HG03064 (cell line): ENCODE measurements around the gene ZFAND6.
"Not testable (repeated sequence)": the region's sequence is repeated elsewhere in the genome, so short reads cannot be mapped to it uniquely, and the experiment has no call there.

Experiments
- ATAC-seq: cut with Tn5 transposase; IDR thresholded peaks from one replicate; pipeline ENCODE4 v1.9.1; 2021; ENCODE audit warnings: low read depth; ENCODE audit not compliant: unreplicated experiment

ZFAND6 gene

DNA sequence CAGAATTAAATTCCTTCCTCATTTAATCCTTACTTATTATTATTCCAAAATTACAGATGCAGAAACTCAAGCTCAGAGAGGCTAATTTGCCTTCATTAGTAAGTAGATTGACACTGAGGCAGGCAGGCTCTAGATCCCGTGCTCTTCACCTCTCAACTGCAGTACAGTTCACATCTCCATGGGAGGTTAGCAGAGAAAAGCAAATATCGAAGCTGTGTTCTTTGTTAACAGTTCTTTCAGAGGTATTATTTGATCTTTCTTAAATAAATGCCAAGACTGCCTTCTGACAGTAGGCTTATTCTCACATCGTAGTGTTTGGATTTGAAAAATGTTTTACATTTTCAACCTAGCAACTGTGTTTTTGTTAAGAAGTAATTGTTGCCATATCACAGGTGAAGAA is 77.4 kb downstream of the ZFAND6 start:
- no peak for ATAC-seq

DNA sequence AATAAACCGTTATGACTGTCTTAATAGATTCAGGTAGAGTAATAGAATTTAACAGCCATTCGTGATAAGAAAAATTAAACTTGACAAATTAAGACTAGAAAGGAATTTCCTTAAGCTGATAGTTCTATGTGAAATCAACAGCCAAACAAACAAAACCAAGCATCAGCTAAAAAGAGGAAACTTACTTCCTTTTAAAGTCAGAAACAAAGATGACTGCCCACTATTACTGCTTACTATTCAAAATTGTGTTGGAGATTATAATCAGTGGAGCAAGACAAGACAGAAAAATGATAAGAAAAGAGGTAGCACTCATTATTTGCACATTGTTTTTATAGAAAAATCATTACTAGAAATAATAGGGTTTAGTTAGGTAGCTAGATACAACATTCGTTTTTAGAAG is 79.5 kb downstream of the ZFAND6 start:
- ATAC-seq = no peak

DNA sequence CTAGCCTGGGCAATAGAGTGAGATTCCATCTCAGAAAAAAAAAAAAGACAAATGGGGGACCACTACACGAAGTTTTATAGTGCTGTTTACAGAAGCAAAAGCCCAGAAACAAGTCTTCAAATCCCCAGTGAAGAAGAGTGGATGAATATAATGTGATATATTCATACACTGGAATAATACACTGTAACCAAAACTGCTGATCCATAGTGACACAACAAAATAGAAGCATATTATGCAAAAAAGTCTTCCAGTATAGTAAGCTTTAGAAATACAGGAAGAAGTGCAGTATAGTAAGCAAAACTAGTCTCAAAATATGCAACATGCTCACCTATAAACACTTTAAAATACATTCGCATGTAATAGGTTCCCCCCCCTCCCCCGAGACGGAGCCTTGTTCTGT is 81.4 kb downstream of the ZFAND6 start:
- ATAC-seq = no peak

DNA sequence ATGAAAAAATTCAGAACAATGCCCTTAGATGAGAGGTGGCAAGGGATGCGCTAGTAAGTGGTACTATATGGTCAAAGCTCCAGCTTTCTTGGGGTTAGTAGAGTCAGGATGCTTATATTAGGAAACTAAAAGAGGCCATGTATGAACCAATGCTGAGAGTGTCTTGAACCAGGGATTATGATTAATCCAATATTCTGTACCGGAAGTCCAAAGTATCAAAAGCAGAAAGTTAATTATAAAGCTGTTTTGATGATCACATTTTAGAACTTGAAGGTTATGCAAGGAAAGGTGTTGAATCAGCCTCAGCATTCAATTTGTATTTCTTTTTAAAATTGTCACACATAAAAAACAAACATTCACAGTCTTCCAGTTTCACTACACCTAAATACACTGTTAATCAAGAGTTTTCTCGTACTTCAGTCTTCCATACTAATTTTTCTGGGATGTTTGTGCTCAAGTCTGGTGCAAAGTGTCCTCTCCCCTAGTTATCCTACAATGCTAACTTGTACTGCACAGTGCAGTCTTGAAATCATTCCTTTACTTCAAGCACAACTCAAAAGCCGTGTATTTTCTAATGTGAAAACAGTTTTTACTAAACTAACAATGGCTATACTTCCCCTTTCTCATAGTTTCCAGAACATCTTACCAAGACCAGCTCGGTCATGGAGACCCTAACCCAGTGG is 82.6 kb downstream of the ZFAND6 start:
- ATAC-seq = no peak

DNA sequence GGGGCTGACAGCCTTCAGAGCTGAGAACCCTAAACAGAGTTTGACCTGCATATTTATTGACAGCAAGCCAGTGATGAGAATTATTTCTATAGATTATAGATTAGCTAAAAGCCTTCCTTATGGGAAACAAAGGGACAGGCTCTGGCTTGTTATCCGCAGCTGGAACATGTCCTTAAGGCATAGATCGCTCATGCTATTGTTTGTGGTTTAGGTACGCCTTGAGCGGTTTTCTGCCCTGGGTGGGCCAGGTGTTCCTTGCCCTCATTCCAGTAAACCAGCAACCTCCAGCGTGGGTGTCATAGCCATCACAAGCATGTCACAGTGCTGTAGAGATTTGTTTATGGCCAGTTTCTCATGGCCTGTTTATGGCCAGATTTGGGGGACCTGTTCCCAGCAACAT is 83.2 kb downstream of the ZFAND6 start:
- ATAC-seq = no peak

DNA sequence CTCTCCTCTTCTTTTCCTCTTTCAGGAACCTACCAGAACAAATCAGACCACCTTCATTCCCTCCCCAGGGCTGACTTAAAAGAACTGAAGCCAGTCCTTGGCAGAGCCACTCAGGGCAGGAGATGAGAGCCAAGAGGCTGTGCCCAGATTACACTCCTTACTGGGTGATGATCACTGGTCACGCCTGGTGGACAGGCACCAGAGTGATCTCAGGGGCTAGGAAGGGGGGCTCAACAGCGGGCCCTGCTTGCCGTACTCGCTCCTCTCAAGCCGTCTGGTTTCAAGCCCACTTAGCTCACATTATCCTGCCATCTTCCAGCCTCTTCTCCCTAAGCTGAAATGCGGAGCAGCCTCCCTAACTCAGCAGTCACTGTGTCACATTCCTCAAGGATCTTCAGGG is 91.7 kb downstream of the ZFAND6 start:
- ATAC-seq = no peak

DNA sequence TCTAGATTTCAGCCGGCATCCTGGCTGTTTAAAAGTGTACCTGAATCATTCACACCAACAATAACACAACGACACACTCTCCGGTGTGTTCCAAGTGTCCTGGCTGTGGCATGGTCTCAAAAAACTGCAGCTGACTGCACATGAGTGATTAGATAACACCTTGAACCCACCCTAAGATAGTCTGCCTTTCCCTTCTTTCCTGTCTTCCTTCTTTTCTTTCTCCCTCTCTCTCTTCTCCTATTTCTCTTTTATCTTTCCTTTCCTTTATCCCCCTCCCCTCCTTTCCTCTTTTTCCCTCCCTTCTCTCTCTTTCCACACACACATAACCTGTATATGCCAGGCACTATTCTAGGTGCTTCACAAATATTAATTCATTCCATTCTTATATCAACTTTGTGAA is 92.1 kb downstream of the ZFAND6 start:
- no peak for ATAC-seq

DNA sequence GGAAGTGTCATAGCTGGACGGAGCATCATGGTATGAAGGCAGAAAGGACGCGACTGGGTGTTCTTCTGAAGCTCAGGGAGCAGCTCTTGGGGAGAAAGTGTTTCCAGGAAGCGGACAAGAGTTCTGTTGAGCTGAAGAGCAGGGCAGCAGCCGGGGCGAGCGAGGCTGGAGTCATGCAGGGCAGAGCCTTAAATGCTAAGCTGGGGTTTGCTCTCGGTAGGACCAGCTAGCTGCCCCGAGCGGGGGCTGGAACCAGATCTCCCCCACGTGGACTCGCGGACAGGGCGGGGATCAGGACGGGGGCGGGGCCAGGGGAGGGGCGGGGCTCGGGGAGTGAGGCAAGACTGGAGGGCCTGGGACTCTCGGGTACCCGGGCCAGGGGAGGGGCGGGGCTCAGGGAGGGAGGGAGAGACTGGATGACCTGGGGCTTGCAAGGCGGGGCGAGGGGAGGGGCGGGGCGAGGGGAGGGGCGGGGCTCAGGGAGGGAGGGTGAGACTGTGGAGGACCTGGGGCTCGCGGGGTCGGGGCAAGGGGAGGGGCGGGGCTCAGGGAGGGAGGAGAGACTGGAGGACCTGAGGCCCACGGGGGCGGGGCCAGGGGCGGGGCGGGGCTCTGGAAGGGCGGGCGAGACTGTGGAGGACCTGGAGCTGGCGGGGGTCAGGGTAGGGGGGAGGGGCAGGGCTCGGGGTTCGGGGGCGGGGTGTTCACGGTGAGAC is 92.9 kb downstream of the ZFAND6 start:
- no peak for ATAC-seq

DNA sequence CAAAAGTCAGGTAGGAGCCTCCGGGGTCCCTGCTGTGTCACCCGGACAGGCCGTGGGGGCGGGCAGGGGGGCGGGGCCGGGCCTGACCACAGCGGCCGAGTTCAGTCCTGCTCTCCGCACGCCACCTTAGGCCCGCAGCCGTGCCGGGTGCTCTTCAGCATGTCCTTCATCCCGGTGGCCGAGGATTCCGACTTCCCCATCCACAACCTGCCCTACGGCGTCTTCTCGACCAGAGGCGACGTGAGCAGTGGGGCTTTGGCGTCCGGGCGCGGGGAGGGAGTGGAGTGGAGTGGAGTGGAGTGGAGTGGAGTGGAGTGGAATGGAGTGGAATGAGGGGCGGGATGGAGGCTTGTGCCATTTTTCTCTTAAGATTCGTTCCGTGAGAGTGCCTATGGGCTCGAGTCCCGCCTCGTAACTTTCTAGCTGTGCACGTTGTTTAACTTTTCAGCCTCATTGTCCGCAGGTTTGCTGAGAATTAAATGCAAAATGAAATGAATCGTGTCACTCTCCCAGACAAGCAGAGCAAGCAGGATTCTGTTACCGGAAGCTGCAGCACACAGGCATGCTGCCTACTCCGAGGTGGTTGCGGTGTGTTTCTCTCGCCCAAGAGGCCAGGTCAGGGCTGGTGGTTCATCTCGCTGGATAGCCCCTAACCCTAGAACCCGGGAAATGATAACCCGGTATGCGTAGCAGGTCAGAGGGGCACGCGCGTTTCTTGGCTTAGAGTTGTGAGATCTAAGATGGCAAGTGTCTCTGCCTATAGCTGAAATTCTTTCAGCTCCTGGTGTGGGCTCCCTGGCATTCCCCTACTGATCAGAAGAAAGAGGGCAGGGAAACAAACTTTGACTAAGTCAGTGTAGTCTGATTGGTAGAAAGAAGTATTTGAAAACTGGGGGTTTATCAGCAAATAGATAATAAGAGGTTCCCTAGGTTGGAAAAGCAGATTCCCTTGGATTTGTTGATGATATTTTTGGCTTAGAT is 93.7 kb downstream of the ZFAND6 start, which contains the start of gene FAH:
FAH (plus strand) TSS at position 104 of the 981 bp plus-strand sequence; CDS start at position 160, 56 bp downstream.
- no peak for ATAC-seq

DNA sequence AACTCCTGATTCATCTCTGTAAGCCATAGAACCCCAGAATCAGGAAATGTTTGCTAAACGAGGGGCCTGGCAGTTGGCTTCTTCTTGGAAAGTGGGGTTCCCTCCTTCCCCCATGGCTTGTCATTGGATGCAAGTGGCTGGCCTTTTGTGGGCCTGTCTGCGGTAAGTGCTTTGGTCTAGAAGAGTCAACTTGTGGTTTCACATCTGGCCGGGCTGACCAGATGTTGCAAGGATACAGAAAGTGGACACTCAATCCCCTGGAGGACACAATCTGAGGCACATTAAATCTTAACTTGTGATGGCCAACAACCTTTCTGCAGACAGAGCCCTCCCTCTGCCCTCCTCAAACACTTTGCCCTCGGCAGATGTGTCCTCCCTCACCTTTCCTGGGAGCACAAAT is 94.4 kb downstream of the ZFAND6 start:
- ATAC-seq = no peak

DNA sequence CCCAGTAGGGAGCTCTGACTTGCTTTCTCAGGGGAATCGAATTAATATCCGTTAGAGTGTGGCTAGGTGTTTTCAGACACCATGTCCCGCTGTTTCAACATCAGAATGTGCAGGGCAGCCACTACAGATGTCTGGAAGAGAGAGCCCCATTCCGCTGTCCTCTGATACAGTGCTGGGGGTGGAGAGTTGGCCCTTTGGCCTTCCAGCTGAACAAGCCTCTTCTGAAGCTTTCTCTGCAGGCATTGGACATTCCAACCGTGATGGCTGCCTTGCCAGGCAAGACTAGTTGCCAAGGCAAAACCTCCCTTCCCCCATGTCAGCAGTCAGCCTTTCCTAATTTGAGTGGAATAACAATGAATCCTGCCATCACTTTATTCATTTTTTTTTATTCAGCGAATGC is 94.9 kb downstream of the ZFAND6 start:
- no peak for ATAC-seq

DNA sequence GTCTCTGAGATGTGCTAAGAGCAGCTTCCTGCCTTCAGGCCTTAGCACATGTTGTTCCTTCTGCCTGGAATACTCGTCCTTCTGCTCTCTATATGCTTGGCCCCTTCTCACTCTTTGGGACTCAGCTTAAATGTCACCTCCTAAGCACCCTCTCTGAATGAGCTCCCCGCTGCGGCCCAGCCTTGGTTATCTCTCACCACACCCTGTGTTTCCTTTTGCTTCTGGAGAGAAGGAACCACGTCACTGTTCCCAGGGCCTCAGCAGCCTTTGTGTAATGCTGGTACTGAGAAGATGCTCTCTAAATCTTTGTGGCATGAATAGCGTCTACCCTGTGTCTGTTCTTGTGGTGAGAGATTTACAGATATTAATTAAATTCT is 95.5 kb downstream of the ZFAND6 start:
- no peak for ATAC-seq

DNA sequence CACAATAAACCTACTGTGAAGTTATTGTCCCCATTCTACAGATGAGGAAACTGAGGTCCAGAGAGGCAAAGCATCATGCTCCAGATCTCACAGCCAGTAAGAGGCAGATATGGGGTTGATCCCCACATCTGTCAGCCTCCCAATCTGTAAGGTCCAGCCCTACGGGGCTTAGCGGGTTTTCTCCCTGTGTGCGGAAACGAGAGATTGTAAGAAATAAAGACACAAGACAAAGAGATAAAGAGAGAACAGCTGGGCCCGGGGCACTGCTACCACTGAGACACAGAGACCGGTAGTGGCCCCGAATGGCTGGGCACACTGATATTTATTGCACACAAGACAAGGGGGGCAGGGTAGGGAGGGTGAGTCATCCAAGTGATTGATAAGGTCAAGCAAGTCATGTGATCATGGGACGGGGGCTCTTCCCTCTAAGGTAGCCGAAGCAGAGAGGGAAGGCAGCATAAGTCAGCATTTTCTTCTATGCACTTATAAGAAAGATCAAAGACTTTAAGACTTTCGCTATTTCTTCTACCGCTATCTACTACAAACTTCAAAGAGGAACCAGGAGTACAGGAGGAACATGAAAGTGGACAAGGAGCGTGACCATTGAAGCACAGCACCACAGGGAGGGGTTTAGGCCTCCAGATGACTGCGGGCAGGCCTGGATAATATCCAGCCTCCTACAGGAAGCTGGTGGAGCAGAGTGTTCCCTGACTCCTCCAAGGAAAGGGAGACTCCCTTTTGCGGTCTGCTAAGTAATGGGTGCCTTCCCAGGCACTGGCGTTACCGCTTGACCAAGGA is 96.1 kb downstream of the ZFAND6 start:
- not testable (repeated sequence) for ATAC-seq

DNA sequence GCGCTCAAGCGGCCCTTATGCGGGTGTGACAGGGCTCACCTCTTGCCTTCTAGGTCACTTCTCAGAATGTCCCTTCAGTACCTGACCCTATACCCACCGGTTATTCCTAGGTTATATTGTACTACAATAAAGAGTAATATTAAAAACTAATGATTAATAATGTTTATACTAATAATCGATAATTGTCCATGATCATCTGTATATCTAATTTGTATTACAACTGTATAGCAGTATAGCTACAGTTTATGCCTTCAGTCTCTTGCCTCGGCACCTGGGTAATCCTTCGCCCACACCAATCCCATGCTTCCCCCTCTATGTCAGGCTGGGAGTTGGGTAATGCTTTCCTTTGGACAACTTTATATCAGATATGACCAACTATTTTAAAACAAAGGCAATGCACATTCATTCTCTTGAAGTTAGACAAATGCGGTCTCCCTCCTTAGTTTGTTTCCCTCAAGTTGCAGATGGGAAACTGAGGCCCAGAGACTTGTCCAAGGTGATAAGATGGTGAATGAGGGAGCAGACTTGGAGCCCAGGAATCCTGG is 96.8 kb downstream of the ZFAND6 start:
- no peak for ATAC-seq

DNA sequence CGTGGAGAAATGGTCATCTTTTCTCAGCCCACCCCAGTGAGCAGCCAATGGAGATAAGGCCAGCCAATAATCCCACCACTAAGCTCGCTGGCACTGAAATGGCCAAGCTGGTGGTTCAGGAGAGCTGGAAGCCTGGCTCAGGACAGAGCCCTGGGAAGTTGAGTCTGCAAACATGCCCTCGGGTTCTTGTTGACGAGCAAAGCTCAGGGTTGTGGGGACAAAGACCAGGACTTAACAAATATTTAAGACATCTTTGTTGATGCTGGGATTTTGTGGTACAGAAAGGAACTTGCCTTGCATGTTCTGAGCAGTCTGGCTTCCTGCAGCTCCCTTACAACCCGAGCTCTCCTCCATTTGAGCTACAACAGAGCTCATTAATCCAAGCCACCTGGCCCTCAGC is 97.7 kb downstream of the ZFAND6 start:
- ATAC-seq = no peak

DNA sequence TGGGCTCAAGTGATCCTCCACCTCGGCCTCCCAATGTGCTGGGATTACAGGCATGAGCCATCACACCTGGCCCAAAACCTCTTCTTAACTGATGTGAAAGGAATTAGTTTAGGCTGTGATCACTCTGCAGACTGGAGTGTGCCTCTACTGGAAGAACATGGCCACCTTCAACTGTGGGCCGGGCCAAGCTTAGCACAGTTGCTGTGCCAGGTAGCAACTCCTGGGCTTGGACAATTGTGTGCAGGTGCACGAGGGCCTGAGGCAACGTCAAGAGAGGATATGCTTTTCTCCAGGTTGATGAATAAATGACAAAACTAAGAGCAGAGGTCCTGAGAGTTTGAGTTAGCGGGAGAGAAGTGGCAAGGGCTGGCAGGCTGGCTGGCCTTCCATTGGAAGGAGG is 99.8 kb downstream of the ZFAND6 start:
- no peak for ATAC-seq

DNA sequence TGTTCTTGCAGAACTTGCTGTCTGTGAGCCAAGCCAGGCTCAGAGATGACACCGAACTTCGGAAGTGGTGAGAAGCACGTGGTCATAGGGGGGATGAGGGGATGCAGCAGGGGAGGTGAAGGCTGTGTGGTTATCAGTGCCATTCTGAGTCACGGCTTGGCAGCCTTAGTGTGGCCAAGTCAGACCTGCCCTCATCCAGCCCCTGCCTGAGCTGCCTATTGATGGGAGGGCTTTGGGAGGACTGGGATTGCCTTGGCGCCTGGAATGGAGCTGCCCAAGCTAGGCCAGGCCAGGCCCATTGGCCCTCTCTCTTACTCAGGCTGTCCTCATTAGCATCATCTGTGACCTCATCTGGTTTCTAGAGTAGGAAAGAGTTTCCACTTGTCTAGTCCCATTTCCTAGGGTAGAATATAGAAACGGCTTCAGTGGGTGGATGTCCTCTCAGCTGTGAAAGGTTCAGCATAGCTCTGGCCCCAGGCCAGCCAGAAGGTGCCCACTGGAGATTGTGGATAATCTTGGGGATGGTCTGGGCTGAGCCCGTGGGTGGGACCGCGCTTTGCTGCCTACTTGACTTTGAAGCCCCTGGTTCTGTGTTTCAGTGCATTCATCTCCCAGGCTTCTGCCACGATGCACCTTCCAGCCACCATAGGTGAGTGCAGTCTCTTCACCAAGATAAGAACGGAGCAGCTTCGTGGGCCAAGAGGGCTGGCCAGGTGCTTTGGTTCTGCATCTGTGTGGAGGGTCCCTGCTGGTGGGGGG is 100.5 kb downstream of the ZFAND6 start:
- ATAC-seq = no peak

DNA sequence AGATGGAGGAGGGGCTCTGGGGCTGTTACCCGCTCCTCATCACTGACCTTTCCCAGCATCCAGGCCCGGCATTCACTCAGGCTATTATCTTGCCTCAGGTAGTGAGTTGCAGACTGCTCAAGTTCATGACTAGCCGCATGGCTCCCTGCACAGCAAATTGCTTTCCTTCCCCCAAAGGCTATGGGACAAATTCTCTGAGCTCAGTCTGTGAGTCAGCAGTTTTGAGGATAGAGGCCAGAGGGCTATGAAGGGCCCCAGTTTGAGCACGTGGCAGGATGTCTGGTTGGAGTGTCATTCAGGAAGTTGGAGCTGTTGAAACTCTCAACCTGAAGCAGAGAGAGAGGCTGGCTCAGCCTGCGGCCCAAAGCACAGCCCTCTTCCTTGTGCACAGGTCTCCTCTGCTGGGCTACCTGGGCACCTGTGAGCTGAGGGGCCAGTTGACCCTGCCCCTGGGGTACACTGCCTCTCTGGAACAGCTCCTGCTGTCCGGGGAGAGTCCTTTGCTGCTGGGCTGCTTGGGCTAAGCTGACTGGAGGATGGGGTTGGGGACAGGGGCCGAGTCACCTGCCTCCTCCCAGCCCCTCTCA is 101.2 kb downstream of the ZFAND6 start:
- peak; percentile 79 for ATAC-seq

DNA sequence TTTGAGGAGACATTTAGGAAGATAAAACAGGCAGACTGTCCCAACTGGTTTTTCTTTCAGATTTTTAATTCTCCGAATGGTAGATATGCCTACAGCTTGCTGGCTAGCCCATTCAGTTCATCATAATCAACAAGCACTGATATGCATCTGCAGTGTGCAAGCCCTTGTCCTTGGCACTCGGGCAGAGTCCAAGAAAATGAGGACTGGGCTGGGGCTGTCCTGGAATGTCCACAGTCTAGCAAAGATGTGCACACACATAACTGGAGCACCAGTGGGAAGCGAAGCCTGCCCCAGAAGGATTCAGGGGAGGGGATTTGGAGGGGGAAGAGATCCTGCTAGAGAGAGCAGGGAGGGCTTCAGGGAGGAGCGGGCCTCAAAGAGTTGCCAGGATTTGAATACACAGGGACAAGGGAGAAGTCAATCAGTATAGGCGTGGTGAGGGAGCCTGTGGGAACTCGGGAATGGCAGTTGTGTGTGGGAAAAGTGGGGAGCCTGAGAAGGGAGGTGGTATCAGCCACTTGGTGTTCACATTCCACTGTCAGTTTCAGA is 102.1 kb downstream of the ZFAND6 start:
- no peak for ATAC-seq
